Left renal pelvis (tissue), 4 donors: ENCODE data around the gene SYNDIG1. TPM values are rescaled to one million over a fixed set of nuclear protein-coding genes. Genes with fewer than 3 reads are reported as not detected.

Experiments
- DNase-seq, 4 donors: peaks; one replicate each; pipeline ENCODE4 v3.0.0-alpha.2; 2013; ENCODE audit warnings: low read depth in 4 of 4, low spot score in 3 of 4
- polyA plus RNA-seq, 4 donors: library from polyadenylated mRNA; unstranded; fragments of 120-200 nt; gene quantifications; one replicate each; pipeline ENCODE4 v1.2.1, GENCODE V29; 2013; ENCODE audit not compliant: insufficient read length in 4 of 4

Gene SYNDIG1
- polyA plus RNA-seq, 4 donors = 1.4 to 9.3 (median 8.8) TPM

GRCh38 chr20:24627291-24627690 lies 157.9 kb downstream of the SYNDIG1 start:
- no peak for DNase-seq

- no peak for DNase-seq
Observed at GRCh38 chr20:24627926-24628325, 158.5 kb downstream of the SYNDIG1 start.

GRCh38 chr20:24628985-24629384 lies 159.6 kb downstream of the SYNDIG1 start:
- DNase-seq = no peak

- DNase-seq = no peak
Observed at GRCh38 chr20:24629668-24630067, 160.2 kb downstream of the SYNDIG1 start.

GRCh38 chr20:24630486-24631172 lies 161.2 kb downstream of the SYNDIG1 start:
- DNase-seq = no peak

GRCh38 chr20:24631173-24631505 lies 161.7 kb downstream of the SYNDIG1 start:
- DNase-seq = no peak

- DNase-seq = no peak
Observed at GRCh38 chr20:24632581-24632980, 163.2 kb downstream of the SYNDIG1 start.

- no peak for DNase-seq
Observed at GRCh38 chr20:24633026-24633425, 163.6 kb downstream of the SYNDIG1 start.

GRCh38 chr20:24633521-24633920 lies 164.1 kb downstream of the SYNDIG1 start:
- no peak for DNase-seq

GRCh38 chr20:24634855-24635254 lies 165.4 kb downstream of the SYNDIG1 start:
- no peak for DNase-seq

GRCh38 chr20:24636626-24637025 lies 167.2 kb downstream of the SYNDIG1 start:
- DNase-seq = no peak

GRCh38 chr20:24637087-24637486 lies 167.7 kb downstream of the SYNDIG1 start:
- DNase-seq = no peak

GRCh38 chr20:24637941-24638340 lies 168.5 kb downstream of the SYNDIG1 start:
- no peak for DNase-seq

- DNase-seq = no peak
Observed at GRCh38 chr20:24638591-24639548, 169.4 kb downstream of the SYNDIG1 start.

GRCh38 chr20:24640276-24640675 lies 170.8 kb downstream of the SYNDIG1 start:
- no peak for DNase-seq

- DNase-seq = no peak
Observed at GRCh38 chr20:24640686-24641085, 171.3 kb downstream of the SYNDIG1 start.

GRCh38 chr20:24643731-24644626 lies 174.6 kb downstream of the SYNDIG1 start:
- no peak for DNase-seq

- DNase-seq = no peak
Observed at GRCh38 chr20:24646321-24646720, 176.9 kb downstream of the SYNDIG1 start.

GRCh38 chr20:24647713-24648112 lies 178.3 kb downstream of the SYNDIG1 start:
- no peak for DNase-seq

- no peak for DNase-seq
Observed at GRCh38 chr20:24648481-24648880, 179.1 kb downstream of the SYNDIG1 start.

GRCh38 chr20:24648919-24649318 lies 179.5 kb downstream of the SYNDIG1 start:
- DNase-seq = no peak
